Measurements from ENCODE around the gene XAGE3.
"Not testable (repeated sequence)": the region's sequence is repeated elsewhere in the genome, so short reads cannot be mapped to it uniquely, and the experiment has no call there.

Gene XAGE3

DNA sequence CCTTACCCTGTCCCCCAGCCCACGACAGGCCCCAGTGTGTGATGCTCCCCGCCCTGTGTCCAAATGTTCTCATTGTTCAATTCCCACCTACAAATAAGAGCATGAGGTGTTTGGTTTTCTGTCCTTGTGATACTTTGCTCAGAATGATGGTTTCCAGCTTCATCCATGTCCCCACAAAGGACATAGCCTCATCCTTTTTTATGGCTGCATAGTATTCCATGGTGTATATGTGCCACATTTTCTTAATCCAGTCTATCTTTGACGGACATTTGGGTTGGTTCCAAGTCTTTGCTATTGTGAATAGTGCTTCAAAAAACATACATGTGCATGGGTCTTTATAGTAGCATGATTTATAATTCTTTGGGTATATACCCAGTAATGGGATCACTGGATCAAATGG is 24.3 kb downstream of the XAGE3 start:
- DNase-seq (ENCODE audit: low read depth, low spot score), result not testable (repeated sequence)

DNA sequence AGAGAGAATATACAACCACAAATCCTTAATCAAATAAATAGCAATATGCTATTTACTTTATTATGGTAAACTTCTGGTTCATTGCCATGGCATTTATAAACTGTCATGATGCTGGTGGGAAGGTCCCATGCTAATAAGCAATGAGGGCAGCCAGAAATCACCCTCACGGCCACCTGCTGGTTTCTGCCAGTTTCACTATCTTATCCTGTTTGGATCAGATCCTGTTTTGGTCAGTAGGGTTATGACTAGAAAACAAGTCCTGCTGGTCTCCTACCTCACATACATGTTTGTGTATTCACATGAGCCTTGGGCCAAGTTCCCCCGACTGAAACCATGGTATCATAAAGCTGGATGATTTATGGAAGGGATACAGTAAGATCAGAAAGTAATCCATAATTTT is 28.7 kb downstream of the XAGE3 start:
- no peak for DNase-seq (ENCODE audit: low read depth, low spot score)

- no peak for DNase-seq (ENCODE audit: low read depth, low spot score)
Observed at GRCh38 chrX:52830551-52830950, 37.3 kb downstream of the XAGE3 start.

GRCh38 chrX:52824608-52825007 is 43.3 kb downstream of the XAGE3 start:
- DNase-seq (ENCODE audit: low read depth, low spot score), result no peak

DNA sequence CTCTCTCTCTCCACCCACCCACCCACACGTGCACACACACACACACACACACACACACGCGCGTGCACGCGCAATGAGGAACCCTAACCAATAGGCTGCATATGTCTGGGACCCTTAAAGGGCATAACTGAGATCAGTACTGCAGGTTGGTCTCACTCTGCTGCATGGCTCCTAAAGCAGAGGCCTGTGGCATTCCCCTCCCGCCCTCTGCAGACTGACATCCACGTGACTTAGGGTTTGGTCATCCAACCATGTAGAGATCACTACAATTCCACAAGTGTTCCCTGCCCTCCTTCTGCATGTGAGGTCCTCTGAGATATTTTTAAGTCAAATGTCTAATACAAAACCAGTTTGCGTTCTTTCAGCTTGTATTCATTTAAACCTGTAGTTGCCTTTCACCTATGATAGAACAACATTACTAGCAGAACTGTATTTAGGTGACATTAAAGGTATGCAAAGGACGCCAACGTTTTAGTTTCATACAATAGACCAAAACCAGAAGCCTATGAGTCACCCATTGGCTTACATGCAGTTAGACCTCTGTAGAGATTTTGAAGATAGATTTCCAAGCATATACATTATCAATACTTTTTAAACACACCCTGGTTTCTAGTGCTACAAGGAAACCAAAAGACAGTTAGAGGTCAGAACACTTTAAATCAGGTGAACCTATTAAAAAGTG is 46.7 kb downstream of the XAGE3 start:
- DNase-seq (ENCODE audit: low read depth, low spot score), result no peak

GRCh38 chrX:52819788-52820187 is 48.1 kb downstream of the XAGE3 start:
- DNase-seq (ENCODE audit: low read depth, low spot score), result no peak
